Measurements from ENCODE around the gene FBLIM1.

Gene FBLIM1

GRCh38 chr1:15723631-15724246 is 34.9 kb upstream of the FBLIM1 start:
- no peaks in the 10 kb centered on the region for H3K27me3 ChIP-seq (ENCODE audit: control insufficient read depth, insufficient read depth, low read length)
- no peaks in the 10 kb centered on the region for H3K4me1 ChIP-seq (ENCODE audit: control insufficient read depth, insufficient read depth, low read length)
- peaks cover 39% of the 10 kb centered on the region for H3K36me3 ChIP-seq (ENCODE audit: control insufficient read depth, insufficient read depth, low read length)
- no peak overlapping the region for H3K9ac ChIP-seq (ENCODE audit: low read depth, low read length)
- no peak overlapping the region for H3K4me3 ChIP-seq (ENCODE audit: low read depth, low read length)
- H3K9me3 ChIP-seq (ENCODE audit: control insufficient read depth, insufficient read depth, low read length) = no peaks in the 10 kb centered on the region

- H3K36me3 ChIP-seq (ENCODE audit: control insufficient read depth, insufficient read depth, low read length) = peaks cover 36% of the 10 kb centered on the region
- no peak overlapping the region for H3K9ac ChIP-seq (ENCODE audit: low read depth, low read length)
- H3K9me3 ChIP-seq (ENCODE audit: control insufficient read depth, insufficient read depth, low read length) = no peaks in the 10 kb centered on the region
- H3K4me3 ChIP-seq (ENCODE audit: low read depth, low read length) = no peak overlapping the region
- H3K27me3 ChIP-seq (ENCODE audit: control insufficient read depth, insufficient read depth, low read length) = no peaks in the 10 kb centered on the region
- H3K4me1 ChIP-seq (ENCODE audit: control insufficient read depth, insufficient read depth, low read length) = no peaks in the 10 kb centered on the region
These were observed 33.4 kb upstream of the FBLIM1 start for GRCh38 chr1:15724949-15725880.

GRCh38 chr1:15726508-15726907 is 32.1 kb upstream of the FBLIM1 start:
- Histone ChIP-seq H3K9ac (ENCODE audit: low read depth, low read length) (no peak overlapping the region), H3K36me3 (ENCODE audit: control insufficient read depth, insufficient read depth, low read length) (peaks cover 48% of the 10 kb centered on the region), H3K4me1 (ENCODE audit: control insufficient read depth, insufficient read depth, low read length) (no peaks in the 10 kb centered on the region), H3K9me3 (ENCODE audit: control insufficient read depth, insufficient read depth, low read length) (no peaks in the 10 kb centered on the region), H3K27me3 (ENCODE audit: control insufficient read depth, insufficient read depth, low read length) (no peaks in the 10 kb centered on the region), H3K4me3 (ENCODE audit: low read depth, low read length) (no peak overlapping the region)

GRCh38 chr1:15727021-15727420 is 31.6 kb upstream of the FBLIM1 start:
- Histone ChIP-seq H3K27me3 (ENCODE audit: control insufficient read depth, insufficient read depth, low read length) (no peaks in the 10 kb centered on the region), H3K9me3 (ENCODE audit: control insufficient read depth, insufficient read depth, low read length) (no peaks in the 10 kb centered on the region), H3K4me3 (ENCODE audit: low read depth, low read length) (no peak overlapping the region), H3K9ac (ENCODE audit: low read depth, low read length) (no peak overlapping the region), H3K4me1 (ENCODE audit: control insufficient read depth, insufficient read depth, low read length) (no peaks in the 10 kb centered on the region), H3K36me3 (ENCODE audit: control insufficient read depth, insufficient read depth, low read length) (peaks cover 51% of the 10 kb centered on the region)

- H3K27me3 ChIP-seq (ENCODE audit: control insufficient read depth, insufficient read depth, low read length) = no peaks in the 10 kb centered on the region
- H3K9me3 ChIP-seq (ENCODE audit: control insufficient read depth, insufficient read depth, low read length) = no peaks in the 10 kb centered on the region
- H3K36me3 ChIP-seq (ENCODE audit: control insufficient read depth, insufficient read depth, low read length) = peaks cover 55% of the 10 kb centered on the region
- H3K4me1 ChIP-seq (ENCODE audit: control insufficient read depth, insufficient read depth, low read length) = no peaks in the 10 kb centered on the region
- no peak overlapping the region for H3K4me3 ChIP-seq (ENCODE audit: low read depth, low read length)
- H3K9ac ChIP-seq (ENCODE audit: low read depth, low read length) = no peak overlapping the region
These were observed 31.2 kb upstream of the FBLIM1 start for GRCh38 chr1:15727424-15727823.

- Histone ChIP-seq H3K4me3 (ENCODE audit: low read depth, low read length) (no peak overlapping the region), H3K9me3 (ENCODE audit: control insufficient read depth, insufficient read depth, low read length) (no peaks in the 10 kb centered on the region), H3K36me3 (ENCODE audit: control insufficient read depth, insufficient read depth, low read length) (peaks cover 60% of the 10 kb centered on the region), H3K27me3 (ENCODE audit: control insufficient read depth, insufficient read depth, low read length) (no peaks in the 10 kb centered on the region), H3K4me1 (ENCODE audit: control insufficient read depth, insufficient read depth, low read length) (no peaks in the 10 kb centered on the region), H3K9ac (ENCODE audit: low read depth, low read length) (no peak overlapping the region)
These were observed 30.6 kb upstream of the FBLIM1 start for GRCh38 chr1:15727866-15728534.

GRCh38 chr1:15728937-15729657 is 29.5 kb upstream of the FBLIM1 start:
- Histone ChIP-seq H3K4me3 (ENCODE audit: low read depth, low read length) (no peak overlapping the region), H3K9ac (ENCODE audit: low read depth, low read length) (no peak overlapping the region), H3K4me1 (ENCODE audit: control insufficient read depth, insufficient read depth, low read length) (no peaks in the 10 kb centered on the region), H3K27me3 (ENCODE audit: control insufficient read depth, insufficient read depth, low read length) (no peaks in the 10 kb centered on the region), H3K36me3 (ENCODE audit: control insufficient read depth, insufficient read depth, low read length) (peaks cover 63% of the 10 kb centered on the region), H3K9me3 (ENCODE audit: control insufficient read depth, insufficient read depth, low read length) (no peaks in the 10 kb centered on the region)

GRCh38 chr1:15730423-15730822 is 28.2 kb upstream of the FBLIM1 start:
- H3K9me3 ChIP-seq (ENCODE audit: control insufficient read depth, insufficient read depth, low read length) = no peaks in the 10 kb centered on the region
- H3K4me1 ChIP-seq (ENCODE audit: control insufficient read depth, insufficient read depth, low read length) = no peaks in the 10 kb centered on the region
- H3K9ac ChIP-seq (ENCODE audit: low read depth, low read length) = no peak overlapping the region
- peaks cover 61% of the 10 kb centered on the region for H3K36me3 ChIP-seq (ENCODE audit: control insufficient read depth, insufficient read depth, low read length)
- H3K27me3 ChIP-seq (ENCODE audit: control insufficient read depth, insufficient read depth, low read length) = no peaks in the 10 kb centered on the region
- no peak overlapping the region for H3K4me3 ChIP-seq (ENCODE audit: low read depth, low read length)

- Histone ChIP-seq H3K9ac (ENCODE audit: low read depth, low read length) (no peak overlapping the region), H3K36me3 (ENCODE audit: control insufficient read depth, insufficient read depth, low read length) (peaks cover 56% of the 10 kb centered on the region), H3K4me3 (ENCODE audit: low read depth, low read length) (no peak overlapping the region), H3K27me3 (ENCODE audit: control insufficient read depth, insufficient read depth, low read length) (no peaks in the 10 kb centered on the region), H3K4me1 (ENCODE audit: control insufficient read depth, insufficient read depth, low read length) (no peaks in the 10 kb centered on the region), H3K9me3 (ENCODE audit: control insufficient read depth, insufficient read depth, low read length) (no peaks in the 10 kb centered on the region)
These were observed 27.7 kb upstream of the FBLIM1 start for GRCh38 chr1:15730936-15731335.

GRCh38 chr1:15731735-15732685 is 26.6 kb upstream of the FBLIM1 start:
- H3K36me3 ChIP-seq (ENCODE audit: control insufficient read depth, insufficient read depth, low read length) = peaks cover 47% of the 10 kb centered on the region
- H3K9me3 ChIP-seq (ENCODE audit: control insufficient read depth, insufficient read depth, low read length) = no peaks in the 10 kb centered on the region

More at GRCh38 chr1:15731735-15732685, 26.6 kb upstream of the FBLIM1 start:
- Histone ChIP-seq H3K4me1 (ENCODE audit: control insufficient read depth, insufficient read depth, low read length) (no peaks in the 10 kb centered on the region), H3K9ac (ENCODE audit: low read depth, low read length) (no peak overlapping the region), H3K4me3 (ENCODE audit: low read depth, low read length) (no peak overlapping the region), H3K27me3 (ENCODE audit: control insufficient read depth, insufficient read depth, low read length) (no peaks in the 10 kb centered on the region)

Measured in iPS-15b (cell line).